Cardiac fibroblast (primary cell): ENCODE measurements around the gene CACHD1.
A peak's percentile ranks its signal among the peaks of the same experiment; 100 is the strongest.

Experiments
- DNase-seq, 2 donors: peaks; one replicate each; pipeline versions ENCODE4 v3.0.0 to v3.0.0-alpha.2; 2010; ENCODE audit warnings: low read depth in 2 of 2
- H3K4me3 ChIP-seq, 2 donors: replicated peaks in 1 of 2; 1 replicate in 1 of 2; 2 replicates in 1 of 2; pipeline ENCODE4 v1.5.1; 2011; ENCODE audit warnings: low read depth in 2 of 2, low read length in 2 of 2, mild to moderate bottlenecking in 2 of 2, moderate library complexity in 1 of 2
- TF ChIP-seq, protein P1 (sequence below): IDR thresholded peaks from one replicate; pipeline ENCODE4 v1.5.1; 2011; ENCODE audit warnings: low read depth, mild to moderate bottlenecking, low read length, inconsistent platforms

The CACHD1 gene

DNA sequence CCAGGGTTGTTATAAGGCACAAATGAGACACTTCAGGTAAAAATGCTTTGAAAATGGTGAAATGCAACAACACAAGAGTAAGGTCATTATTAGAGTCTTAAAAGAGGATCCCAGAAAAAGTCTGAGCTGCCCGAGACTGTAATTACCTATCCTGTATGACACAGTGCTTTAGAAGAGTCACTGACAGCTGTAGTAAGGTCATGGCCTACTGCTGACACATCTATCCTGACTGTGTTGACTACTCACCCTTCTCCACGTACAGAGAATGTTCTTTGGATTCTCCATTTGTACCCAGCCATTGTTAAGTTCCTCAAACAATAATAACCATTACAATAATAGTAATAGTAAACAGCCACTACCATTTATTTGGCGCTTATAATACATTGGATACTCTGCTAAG, 104.4 kb downstream of the CACHD1 start:
- H3K4me3 ChIP-seq, result no peak overlapping the region
- TF ChIP-seq, protein P1, sequence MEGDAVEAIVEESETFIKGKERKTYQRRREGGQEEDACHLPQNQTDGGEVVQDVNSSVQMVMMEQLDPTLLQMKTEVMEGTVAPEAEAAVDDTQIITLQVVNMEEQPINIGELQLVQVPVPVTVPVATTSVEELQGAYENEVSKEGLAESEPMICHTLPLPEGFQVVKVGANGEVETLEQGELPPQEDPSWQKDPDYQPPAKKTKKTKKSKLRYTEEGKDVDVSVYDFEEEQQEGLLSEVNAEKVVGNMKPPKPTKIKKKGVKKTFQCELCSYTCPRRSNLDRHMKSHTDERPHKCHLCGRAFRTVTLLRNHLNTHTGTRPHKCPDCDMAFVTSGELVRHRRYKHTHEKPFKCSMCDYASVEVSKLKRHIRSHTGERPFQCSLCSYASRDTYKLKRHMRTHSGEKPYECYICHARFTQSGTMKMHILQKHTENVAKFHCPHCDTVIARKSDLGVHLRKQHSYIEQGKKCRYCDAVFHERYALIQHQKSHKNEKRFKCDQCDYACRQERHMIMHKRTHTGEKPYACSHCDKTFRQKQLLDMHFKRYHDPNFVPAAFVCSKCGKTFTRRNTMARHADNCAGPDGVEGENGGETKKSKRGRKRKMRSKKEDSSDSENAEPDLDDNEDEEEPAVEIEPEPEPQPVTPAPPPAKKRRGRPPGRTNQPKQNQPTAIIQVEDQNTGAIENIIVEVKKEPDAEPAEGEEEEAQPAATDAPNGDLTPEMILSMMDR, result no peak
- DNase-seq, result peak in 1 of 2 donors; percentile 52

DNA sequence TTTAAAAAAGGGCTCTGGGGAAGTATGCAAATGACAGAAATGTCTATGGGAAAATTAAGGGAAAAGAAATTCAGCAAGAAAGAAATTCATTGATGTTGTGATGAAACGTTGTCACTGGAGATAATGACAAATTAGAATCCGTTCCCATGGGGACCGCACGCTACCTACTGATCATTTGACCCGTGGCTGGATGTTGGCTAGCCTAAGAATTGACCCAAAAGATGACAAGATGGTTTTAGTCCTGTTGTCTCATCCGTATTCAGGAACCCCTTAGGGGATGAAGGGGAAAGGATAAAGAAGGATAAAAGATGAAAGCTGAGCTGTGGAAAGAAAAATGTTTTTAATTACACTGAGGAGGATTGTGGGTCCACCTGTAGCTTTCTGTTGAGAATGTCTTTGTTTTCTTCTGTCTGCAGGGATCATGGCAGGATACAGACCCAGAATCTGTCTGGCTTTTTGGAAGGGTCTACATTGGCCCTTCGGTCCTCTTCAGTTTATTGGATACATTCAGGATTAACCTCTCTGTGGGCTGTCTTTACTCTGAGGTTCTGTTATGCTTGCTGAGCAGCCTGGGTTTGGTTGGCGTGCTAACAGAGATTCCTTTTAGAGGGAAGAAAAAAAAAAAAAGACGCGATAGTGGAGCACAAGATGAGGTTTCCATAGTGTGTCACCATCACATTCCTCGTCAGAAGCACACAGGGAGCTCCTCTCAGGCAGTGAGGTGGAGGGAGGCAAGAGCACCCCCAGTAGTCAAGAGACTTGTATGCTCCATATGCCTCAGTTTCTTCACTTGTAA, 106.2 kb downstream of the CACHD1 start:
- TF ChIP-seq, protein P1, result no peak
- DNase-seq, result no peak
- no peak overlapping the region for H3K4me3 ChIP-seq

DNA sequence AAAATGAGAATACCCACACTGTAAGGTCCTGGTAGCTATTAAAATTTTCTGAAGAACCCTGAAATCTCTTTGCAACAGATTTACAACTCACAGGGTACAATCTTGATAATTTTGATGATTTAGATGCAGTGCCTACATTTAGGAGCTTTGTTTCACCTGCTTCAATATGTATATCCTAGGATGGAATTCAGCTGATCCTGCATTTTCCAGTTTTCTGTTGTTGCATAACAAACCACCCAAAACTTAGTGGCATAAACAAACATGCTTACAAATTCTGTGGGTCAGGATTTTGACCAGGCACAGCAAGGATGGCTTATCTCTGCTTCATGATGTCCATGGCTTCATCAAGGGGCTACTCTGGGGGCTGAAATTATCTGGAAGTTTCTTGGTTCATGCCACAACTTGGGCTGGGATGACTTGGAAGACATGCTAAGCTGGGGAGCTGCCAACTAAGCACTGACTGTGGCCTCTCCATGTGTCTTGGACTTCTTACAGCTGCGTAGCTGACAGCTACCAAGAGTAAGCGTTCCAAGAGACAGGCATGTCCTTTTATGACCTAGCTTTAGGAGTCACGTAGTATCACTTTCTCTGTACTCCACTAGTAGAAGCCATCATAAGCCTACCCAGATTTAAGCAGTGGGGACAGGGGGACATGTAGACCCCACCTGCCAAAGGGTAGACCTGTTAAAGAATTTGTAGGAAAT, 108.5 kb downstream of the CACHD1 start:
- DNase-seq, result no peak
- TF ChIP-seq, protein P1, result no peak
- no peak overlapping the region for H3K4me3 ChIP-seq

DNA sequence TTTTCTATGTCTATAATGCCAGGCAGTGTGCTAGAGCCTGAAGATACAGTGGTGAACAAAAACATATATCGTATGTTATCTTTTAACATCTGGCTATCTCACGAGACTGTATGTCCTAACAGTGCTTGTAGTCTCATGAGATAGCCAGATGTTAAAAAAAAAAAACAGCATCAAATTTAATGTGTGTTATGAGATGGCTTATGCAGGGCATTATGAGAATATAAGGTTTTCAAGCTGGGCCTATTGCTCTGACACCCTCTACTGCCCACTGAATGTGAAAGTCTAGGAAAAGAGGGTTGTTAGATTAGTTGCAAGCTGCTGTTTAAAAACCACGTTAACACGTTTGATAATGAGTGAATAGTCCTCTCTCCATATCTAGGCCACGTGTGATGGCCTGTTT, 109.8 kb downstream of the CACHD1 start:
- DNase-seq, result peak in 1 of 2 donors; percentile 23
- H3K4me3 ChIP-seq, result no peak overlapping the region
- TF ChIP-seq, protein P1, result no peak

DNA sequence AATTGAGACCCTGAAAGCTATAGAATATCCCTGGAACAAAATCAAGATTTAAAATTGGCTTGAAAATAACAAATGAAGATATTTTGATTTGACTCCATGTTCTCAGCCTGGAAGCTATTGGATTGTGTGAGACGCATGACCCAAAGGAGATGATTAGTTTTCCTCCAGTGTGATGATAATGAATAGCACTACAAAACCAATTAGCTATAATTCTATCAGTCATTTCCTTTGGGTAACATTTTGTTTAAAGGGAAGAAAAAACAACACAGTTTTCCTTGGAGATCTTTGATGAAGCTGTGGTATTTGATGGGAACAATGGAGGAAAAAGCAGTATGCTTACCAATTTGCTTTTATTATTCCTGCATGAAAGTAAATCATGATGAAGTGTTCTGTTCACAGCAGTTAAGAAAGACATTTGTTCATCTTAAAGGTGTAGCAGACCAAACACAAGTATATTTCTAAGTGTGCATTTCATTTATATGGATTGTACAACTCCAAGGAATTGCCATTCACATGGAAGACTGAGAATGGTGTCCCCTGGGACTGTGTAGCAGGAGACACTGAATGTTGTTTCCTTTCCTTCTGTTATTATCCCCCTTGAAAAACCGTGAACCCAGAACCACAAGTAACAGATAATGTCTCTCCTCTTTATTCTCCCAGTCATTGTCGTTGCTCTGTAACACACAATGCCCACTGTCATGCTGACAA, 111.4 kb downstream of the CACHD1 start:
- TF ChIP-seq, protein P1, result no peak
- H3K4me3 ChIP-seq, result no peak overlapping the region
- no peak for DNase-seq

DNA sequence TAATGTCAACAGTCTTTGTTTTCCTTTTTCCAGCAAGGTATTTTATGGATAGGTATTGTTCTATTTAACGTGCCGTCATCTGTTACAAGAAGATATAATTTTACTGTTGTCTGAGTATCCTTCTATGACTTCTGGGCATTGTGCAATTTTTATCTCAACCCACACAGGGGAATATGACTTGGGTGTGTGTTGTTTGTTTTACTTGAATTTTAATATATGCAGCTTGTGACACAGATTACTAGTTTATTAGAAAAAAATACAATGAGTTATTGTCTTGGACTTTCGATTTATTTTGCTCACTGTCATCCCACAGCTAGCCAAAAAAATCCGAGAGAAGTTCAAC, 111.9 kb downstream of the CACHD1 start:
- peak in 1 of 2 donors; percentile 14 for DNase-seq
- H3K4me3 ChIP-seq, result no peak overlapping the region
- TF ChIP-seq, protein P1, result no peak
